ENCODE results near the gene ZNF423.

ZNF423 gene

GRCh38 chr16:49594685-49595498 lies 261.0 kb downstream of the ZNF423 start:
- DNase-seq (ENCODE audit: extremely low spot score): no peak
- TF ChIP-seq ARNT (IDR thresholded peaks at IDR 0.05) (no peak), HDGF (IDR thresholded peaks at IDR 0.05; ENCODE audit: borderline replicate concordance) (no peak), FOXA1 (IDR thresholded peaks at IDR 0.05) (no peak), SUZ12 (IDR thresholded peaks at IDR 0.05) (no peak), TARDBP (IDR thresholded peaks at IDR 0.05) (no peak), BHLHE40 (IDR thresholded peaks at IDR 0.05; ENCODE audit: borderline replicate concordance) (no peak), CTBP1 (IDR thresholded peaks at IDR 0.05; ENCODE audit: borderline replicate concordance) (no peak), LEF1 (IDR thresholded peaks at IDR 0.05; ENCODE audit: borderline replicate concordance) (no peak), NFRKB (IDR thresholded peaks at IDR 0.05) (no peak), FOXM1 (IDR thresholded peaks at IDR 0.05; ENCODE audit: borderline replicate concordance) (no peak), ELF4 (IDR thresholded peaks at IDR 0.05) (no peak), FOXK2 (IDR thresholded peaks at IDR 0.05) (no peak), ZNF384 (IDR thresholded peaks at IDR 0.05) (no peak)
- TF ChIP-seq, protein P1, sequence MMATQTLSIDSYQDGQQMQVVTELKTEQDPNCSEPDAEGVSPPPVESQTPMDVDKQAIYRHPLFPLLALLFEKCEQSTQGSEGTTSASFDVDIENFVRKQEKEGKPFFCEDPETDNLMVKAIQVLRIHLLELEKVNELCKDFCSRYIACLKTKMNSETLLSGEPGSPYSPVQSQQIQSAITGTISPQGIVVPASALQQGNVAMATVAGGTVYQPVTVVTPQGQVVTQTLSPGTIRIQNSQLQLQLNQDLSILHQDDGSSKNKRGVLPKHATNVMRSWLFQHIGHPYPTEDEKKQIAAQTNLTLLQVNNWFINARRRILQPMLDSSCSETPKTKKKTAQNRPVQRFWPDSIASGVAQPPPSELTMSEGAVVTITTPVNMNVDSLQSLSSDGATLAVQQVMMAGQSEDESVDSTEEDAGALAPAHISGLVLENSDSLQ (IDR thresholded peaks at IDR 0.05): no peak
- CTCF ChIA-PET: interaction anchor here (0.8 kb wide), 1 partner anchor 263 kb away, joined by 3 read pairs; no protein-coding TSS in a partner anchor
- POLR2A ChIA-PET: no interaction called here

DNA sequence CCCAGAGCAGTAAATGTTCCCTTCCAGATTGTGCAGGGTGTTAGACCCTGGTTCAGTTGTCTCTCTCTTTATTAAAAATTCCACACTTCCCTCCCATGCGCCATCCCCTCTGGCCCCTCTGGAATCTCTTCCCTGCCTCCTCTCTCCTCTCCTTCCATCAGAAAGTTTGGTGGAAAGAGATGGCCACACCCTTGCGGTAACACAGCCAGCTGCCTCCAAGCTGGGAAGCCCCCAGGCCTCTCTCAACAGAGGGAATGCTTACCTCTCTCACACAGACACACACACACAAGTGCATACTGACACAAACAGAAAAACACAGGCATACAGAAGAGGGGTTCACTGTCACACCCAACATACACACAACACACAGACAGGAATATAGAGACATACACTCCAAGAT lies 261.8 kb downstream of the ZNF423 start:
- no peak for DNase-seq (ENCODE audit: extremely low spot score)
- POLR2A ChIA-PET: no interaction called here
- CTCF ChIA-PET: interaction anchor here (0.8 to 1.2 kb wide), 2 partner anchors 14 to 176 kb away, joined by 3 to 4 read pairs; no protein-coding TSS in a partner anchor
- no peak for TF ChIP-seq ARNT (IDR thresholded peaks at IDR 0.05)
- no peak for TF ChIP-seq TARDBP (IDR thresholded peaks at IDR 0.05)
- no peak for TF ChIP-seq LEF1 (IDR thresholded peaks at IDR 0.05; ENCODE audit: borderline replicate concordance)
- TF ChIP-seq HDGF (IDR thresholded peaks at IDR 0.05; ENCODE audit: borderline replicate concordance): no peak
- TF ChIP-seq, protein P1 (IDR thresholded peaks at IDR 0.05): no peak
- no peak for TF ChIP-seq FOXM1 (IDR thresholded peaks at IDR 0.05; ENCODE audit: borderline replicate concordance)
- no peak for TF ChIP-seq ZNF384 (IDR thresholded peaks at IDR 0.05)
- no peak for TF ChIP-seq NFRKB (IDR thresholded peaks at IDR 0.05)
- TF ChIP-seq BHLHE40 (IDR thresholded peaks at IDR 0.05; ENCODE audit: borderline replicate concordance): no peak
- TF ChIP-seq FOXA1 (IDR thresholded peaks at IDR 0.05): no peak
- TF ChIP-seq SUZ12 (IDR thresholded peaks at IDR 0.05): no peak
- no peak for TF ChIP-seq ELF4 (IDR thresholded peaks at IDR 0.05)
- TF ChIP-seq CTBP1 (IDR thresholded peaks at IDR 0.05; ENCODE audit: borderline replicate concordance): no peak
- no peak for TF ChIP-seq SP1 (IDR thresholded peaks at IDR 0.05)
- no peak for TF ChIP-seq FOXK2 (IDR thresholded peaks at IDR 0.05)
- no peak for TF ChIP-seq L3MBTL2 (conservative IDR thresholded peaks at IDR 0.05)

DNA sequence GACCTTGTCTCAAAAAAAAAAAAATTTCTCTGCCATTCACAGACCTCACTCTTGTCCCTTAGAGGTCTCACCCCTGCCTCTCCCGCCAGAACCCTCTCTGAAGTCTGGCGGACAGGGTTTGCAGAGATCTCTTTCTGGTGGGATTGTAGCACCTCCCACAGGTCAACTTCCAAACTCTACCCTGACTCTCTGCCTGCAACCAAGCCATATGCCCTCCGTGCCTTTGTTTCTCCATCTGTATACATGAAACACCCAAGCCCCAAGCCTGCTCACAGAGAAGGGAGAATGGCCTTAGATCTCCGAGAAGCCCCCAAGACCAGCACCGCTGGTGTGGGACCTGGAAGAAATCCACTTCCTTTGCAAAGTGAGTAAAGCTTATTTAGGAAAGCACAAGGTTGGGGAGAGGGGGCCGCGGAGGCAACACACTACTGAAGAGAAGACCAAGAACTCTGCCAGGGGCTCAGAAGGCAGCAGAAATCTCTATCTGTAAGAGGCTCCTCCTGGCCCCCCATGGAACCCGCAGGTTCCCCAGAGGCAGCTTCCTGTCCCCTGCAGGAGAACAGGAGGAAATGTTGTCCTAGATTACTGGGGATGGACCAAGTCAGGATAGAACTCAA lies 262.4 kb downstream of the ZNF423 start:
- TF ChIP-seq ELF4 (IDR thresholded peaks at IDR 0.05): no peak
- TF ChIP-seq SUZ12 (IDR thresholded peaks at IDR 0.05): no peak
- TF ChIP-seq SP1 (IDR thresholded peaks at IDR 0.05): no peak
- no peak for TF ChIP-seq L3MBTL2 (conservative IDR thresholded peaks at IDR 0.05)
- no peak for TF ChIP-seq ARNT (IDR thresholded peaks at IDR 0.05)
- no peak for TF ChIP-seq TARDBP (IDR thresholded peaks at IDR 0.05)
- TF ChIP-seq NFRKB (IDR thresholded peaks at IDR 0.05): no peak
- TF ChIP-seq ZNF384 (IDR thresholded peaks at IDR 0.05): no peak
- no peak for TF ChIP-seq FOXK2 (IDR thresholded peaks at IDR 0.05)
- no peak for TF ChIP-seq CTBP1 (IDR thresholded peaks at IDR 0.05; ENCODE audit: borderline replicate concordance)
- TF ChIP-seq LEF1 (IDR thresholded peaks at IDR 0.05; ENCODE audit: borderline replicate concordance): no peak
- no peak for TF ChIP-seq FOXM1 (IDR thresholded peaks at IDR 0.05; ENCODE audit: borderline replicate concordance)
- no peak for TF ChIP-seq HDGF (IDR thresholded peaks at IDR 0.05; ENCODE audit: borderline replicate concordance)
- TF ChIP-seq, protein P1 (IDR thresholded peaks at IDR 0.05): no peak
- no peak for TF ChIP-seq BHLHE40 (IDR thresholded peaks at IDR 0.05; ENCODE audit: borderline replicate concordance)
- TF ChIP-seq FOXA1 (IDR thresholded peaks at IDR 0.05): no peak
- ChIA-PET CTCF (interaction anchor here (0.5 to 1.8 kb wide), 8 partner anchors 9 to 177 kb away, joined by 3 to 6 read pairs (median 4); no protein-coding TSS in a partner anchor), POLR2A (no interaction called here)
- DNase-seq (ENCODE audit: extremely low spot score): no peak

DNA sequence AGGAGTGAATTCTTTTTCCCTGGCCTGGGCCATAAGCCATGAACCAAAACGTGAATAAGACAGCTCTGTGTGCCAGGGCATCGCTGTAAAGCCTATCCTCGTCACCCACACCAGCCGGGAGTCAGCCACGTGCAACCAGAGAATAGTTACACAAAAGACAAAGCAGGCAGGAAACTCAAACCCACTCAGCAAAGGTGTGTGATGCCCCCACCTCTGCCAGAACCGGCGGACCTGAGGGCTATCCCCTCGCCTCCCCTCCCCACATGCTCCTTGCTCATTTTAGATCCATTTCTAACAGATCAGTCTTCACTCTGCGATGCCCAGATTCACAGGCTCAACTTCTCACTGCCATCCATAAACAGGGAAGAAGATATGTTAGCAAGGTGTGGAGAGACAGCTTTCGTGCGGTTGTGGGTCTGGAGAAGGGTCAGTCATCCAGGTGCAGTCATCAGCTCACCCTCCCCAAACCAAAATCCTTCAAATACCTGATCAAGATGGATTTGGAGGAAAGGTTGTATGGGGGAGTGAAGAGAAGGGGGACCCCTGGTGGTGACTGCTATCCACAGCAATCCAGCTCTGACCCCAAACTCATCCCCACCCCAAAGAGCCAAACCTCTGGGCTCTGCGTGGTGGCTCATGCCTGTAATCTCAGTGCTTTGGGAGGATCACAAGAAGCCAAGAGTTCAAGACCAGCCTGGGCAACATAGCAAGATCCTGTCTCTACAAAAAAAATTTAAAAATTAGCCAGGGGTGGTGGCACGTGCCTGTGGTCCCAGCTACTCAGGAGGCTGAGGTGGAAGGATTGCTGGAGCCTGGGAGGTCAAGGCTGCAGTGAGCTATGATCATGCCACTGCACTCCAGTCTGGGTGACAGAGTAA lies 263.1 kb downstream of the ZNF423 start:
- ChIA-PET POLR2A (no interaction called here), CTCF (interaction anchor here (0.5 to 1.8 kb wide), 10 partner anchors 9 to 1400 kb away, joined by 3 to 6 read pairs (median 4); no protein-coding TSS in a partner anchor)
- peak; percentile 55 for DNase-seq (ENCODE audit: extremely low spot score)
- no peak for TF ChIP-seq L3MBTL2 (conservative IDR thresholded peaks at IDR 0.05)
- no peak for TF ChIP-seq FOXM1 (IDR thresholded peaks at IDR 0.05; ENCODE audit: borderline replicate concordance)
- no peak for TF ChIP-seq CTBP1 (IDR thresholded peaks at IDR 0.05; ENCODE audit: borderline replicate concordance)
- TF ChIP-seq FOXK2 (IDR thresholded peaks at IDR 0.05): no peak
- TF ChIP-seq ELF4 (IDR thresholded peaks at IDR 0.05): no peak
- TF ChIP-seq ZNF384 (IDR thresholded peaks at IDR 0.05): no peak
- TF ChIP-seq ARNT (IDR thresholded peaks at IDR 0.05): no peak
- no peak for TF ChIP-seq SP1 (IDR thresholded peaks at IDR 0.05)
- no peak for TF ChIP-seq BHLHE40 (IDR thresholded peaks at IDR 0.05; ENCODE audit: borderline replicate concordance)
- TF ChIP-seq TARDBP (IDR thresholded peaks at IDR 0.05): no peak
